Panc1 (cell line): ENCODE measurements around the gene ATR.

Experiments
- POLR2AphosphoS5 ChIP-seq: IDR thresholded peaks from 2 replicates; pipeline ENCODE4 v1.6.1; 2012; ENCODE audit warnings: mild to moderate bottlenecking, low read depth, low read length, moderate library complexity
- SIN3A ChIP-seq: IDR thresholded peaks from 2 replicates; pipeline ENCODE4 v1.6.1; 2012; ENCODE audit warnings: low read depth, mild to moderate bottlenecking, low read length, moderate library complexity, borderline replicate concordance; ENCODE audit not compliant: insufficient read depth
- TCF7L2 ChIP-seq: IDR thresholded peaks from 2 replicates; pipeline ENCODE4 v1.6.1; 2011; ENCODE audit warnings: mild to moderate bottlenecking, low read depth, low read length, inconsistent platforms
- TF ChIP-seq, protein P1 (sequence below): fragments of 450-650 bp; IDR thresholded peaks from 2 replicates; pipeline ENCODE4 v1.5.1; 2017; ENCODE audit warnings: mild to moderate bottlenecking
- TF ChIP-seq, protein P2 (sequence below), 2 experiments: IDR thresholded peaks; 2 replicates each; pipeline ENCODE4 v1.6.1; 2011 to 2012; ENCODE audit warnings: low read depth in 2 of 2, control low read depth in 1 of 2, low read length in 1 of 2, mild to moderate bottlenecking in 1 of 2, moderate library complexity in 1 of 2; ENCODE audit not compliant: insufficient read depth in 1 of 2

DNA sequence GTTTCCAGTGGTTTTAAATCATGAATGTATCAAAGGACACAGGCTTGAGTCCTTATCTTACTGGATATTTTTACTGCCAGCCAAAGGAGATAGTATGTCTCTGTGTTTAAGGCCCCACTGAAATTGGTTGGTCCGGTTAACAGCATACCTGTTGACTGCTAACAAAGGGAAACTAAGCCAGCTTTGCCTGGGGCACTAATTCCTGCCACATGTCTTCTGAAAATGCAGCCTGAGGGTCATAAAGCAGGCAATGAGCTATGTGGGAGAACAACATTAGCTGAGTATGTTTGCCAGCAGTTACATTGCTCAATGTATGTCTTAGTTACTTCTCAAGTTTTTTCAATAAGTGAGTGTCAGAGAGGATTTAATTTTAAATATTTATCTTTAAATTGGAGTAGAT is 30.1 kb upstream of the ATR start:
- TF ChIP-seq, protein P1, sequence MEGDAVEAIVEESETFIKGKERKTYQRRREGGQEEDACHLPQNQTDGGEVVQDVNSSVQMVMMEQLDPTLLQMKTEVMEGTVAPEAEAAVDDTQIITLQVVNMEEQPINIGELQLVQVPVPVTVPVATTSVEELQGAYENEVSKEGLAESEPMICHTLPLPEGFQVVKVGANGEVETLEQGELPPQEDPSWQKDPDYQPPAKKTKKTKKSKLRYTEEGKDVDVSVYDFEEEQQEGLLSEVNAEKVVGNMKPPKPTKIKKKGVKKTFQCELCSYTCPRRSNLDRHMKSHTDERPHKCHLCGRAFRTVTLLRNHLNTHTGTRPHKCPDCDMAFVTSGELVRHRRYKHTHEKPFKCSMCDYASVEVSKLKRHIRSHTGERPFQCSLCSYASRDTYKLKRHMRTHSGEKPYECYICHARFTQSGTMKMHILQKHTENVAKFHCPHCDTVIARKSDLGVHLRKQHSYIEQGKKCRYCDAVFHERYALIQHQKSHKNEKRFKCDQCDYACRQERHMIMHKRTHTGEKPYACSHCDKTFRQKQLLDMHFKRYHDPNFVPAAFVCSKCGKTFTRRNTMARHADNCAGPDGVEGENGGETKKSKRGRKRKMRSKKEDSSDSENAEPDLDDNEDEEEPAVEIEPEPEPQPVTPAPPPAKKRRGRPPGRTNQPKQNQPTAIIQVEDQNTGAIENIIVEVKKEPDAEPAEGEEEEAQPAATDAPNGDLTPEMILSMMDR = no peak
- TF ChIP-seq POLR2AphosphoS5 (no peak), TCF7L2 (no peak), SIN3A (no peak)
- TF ChIP-seq, protein P2, sequence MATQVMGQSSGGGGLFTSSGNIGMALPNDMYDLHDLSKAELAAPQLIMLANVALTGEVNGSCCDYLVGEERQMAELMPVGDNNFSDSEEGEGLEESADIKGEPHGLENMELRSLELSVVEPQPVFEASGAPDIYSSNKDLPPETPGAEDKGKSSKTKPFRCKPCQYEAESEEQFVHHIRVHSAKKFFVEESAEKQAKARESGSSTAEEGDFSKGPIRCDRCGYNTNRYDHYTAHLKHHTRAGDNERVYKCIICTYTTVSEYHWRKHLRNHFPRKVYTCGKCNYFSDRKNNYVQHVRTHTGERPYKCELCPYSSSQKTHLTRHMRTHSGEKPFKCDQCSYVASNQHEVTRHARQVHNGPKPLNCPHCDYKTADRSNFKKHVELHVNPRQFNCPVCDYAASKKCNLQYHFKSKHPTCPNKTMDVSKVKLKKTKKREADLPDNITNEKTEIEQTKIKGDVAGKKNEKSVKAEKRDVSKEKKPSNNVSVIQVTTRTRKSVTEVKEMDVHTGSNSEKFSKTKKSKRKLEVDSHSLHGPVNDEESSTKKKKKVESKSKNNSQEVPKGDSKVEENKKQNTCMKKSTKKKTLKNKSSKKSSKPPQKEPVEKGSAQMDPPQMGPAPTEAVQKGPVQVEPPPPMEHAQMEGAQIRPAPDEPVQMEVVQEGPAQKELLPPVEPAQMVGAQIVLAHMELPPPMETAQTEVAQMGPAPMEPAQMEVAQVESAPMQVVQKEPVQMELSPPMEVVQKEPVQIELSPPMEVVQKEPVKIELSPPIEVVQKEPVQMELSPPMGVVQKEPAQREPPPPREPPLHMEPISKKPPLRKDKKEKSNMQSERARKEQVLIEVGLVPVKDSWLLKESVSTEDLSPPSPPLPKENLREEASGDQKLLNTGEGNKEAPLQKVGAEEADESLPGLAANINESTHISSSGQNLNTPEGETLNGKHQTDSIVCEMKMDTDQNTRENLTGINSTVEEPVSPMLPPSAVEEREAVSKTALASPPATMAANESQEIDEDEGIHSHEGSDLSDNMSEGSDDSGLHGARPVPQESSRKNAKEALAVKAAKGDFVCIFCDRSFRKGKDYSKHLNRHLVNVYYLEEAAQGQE (IDR thresholded peaks at IDR 0.05; ENCODE audit: insufficient read depth in 1 of 2, low read depth in 2 of 2, low read length in 1 of 2) = no peak
